HG03097 (cell line): ENCODE results near the gene ROBO3.

Source experiments
- ATAC-seq: cut with Tn5 transposase; IDR thresholded peaks from one replicate; pipeline ENCODE4 v1.9.1; 2021; ENCODE audit not compliant: unreplicated experiment, low FRiP score

ROBO3 gene

GRCh38 chr11:124891373-124891861, 26.2 kb downstream of the ROBO3 start:
- no peak for ATAC-seq

GRCh38 chr11:124892146-124892545, 26.9 kb downstream of the ROBO3 start:
- ATAC-seq: no peak

- ATAC-seq: no peak
These were observed 27.7 kb downstream of the ROBO3 start for GRCh38 chr11:124892750-124893454.

GRCh38 chr11:124893781-124894401, 28.7 kb downstream of the ROBO3 start:
- no peak for ATAC-seq

- ATAC-seq: no peak
These were observed 29.6 kb downstream of the ROBO3 start for GRCh38 chr11:124894606-124895430.

- ATAC-seq: no peak
These were observed 30.3 kb downstream of the ROBO3 start for GRCh38 chr11:124895471-124895971.

GRCh38 chr11:124896071-124896750, 31.0 kb downstream of the ROBO3 start:
- no peak for ATAC-seq

- ATAC-seq: no peak
These were observed 31.7 kb downstream of the ROBO3 start for GRCh38 chr11:124896821-124897391.

GRCh38 chr11:124897674-124898262, 32.5 kb downstream of the ROBO3 start, which contains the start of gene ROBO4:
Gene ROBO4, minus strand, starts transcription at chr11:124897865. Its CDS starts 70 bp downstream, at chr11:124897795.
- no peak for ATAC-seq

GRCh38 chr11:124898263-124898680, 33.0 kb downstream of the ROBO3 start:
- no peak for ATAC-seq

- ATAC-seq: no peak
These were observed 33.5 kb downstream of the ROBO3 start for GRCh38 chr11:124898711-124899110.

- no peak for ATAC-seq
These were observed 34.3 kb downstream of the ROBO3 start for GRCh38 chr11:124899383-124900145.

GRCh38 chr11:124900464-124900863, 35.2 kb downstream of the ROBO3 start:
- no peak for ATAC-seq

- ATAC-seq: no peak
These were observed 37.4 kb downstream of the ROBO3 start for GRCh38 chr11:124902616-124903015.

GRCh38 chr11:124915541-124916369, 50.5 kb downstream of the ROBO3 start:
- ATAC-seq: no peak

- no peak for ATAC-seq
These were observed 51.1 kb downstream of the ROBO3 start for GRCh38 chr11:124916370-124916710.

GRCh38 chr11:124917115-124917637, 51.9 kb downstream of the ROBO3 start:
- ATAC-seq: no peak

GRCh38 chr11:124918950-124919349, 53.7 kb downstream of the ROBO3 start, which contains the start of gene HEPN1:
Gene HEPN1, plus strand, starts transcription at chr11:124919250.
- ATAC-seq: no peak
